ENCODE results near the gene SLC35F3.

DNA sequence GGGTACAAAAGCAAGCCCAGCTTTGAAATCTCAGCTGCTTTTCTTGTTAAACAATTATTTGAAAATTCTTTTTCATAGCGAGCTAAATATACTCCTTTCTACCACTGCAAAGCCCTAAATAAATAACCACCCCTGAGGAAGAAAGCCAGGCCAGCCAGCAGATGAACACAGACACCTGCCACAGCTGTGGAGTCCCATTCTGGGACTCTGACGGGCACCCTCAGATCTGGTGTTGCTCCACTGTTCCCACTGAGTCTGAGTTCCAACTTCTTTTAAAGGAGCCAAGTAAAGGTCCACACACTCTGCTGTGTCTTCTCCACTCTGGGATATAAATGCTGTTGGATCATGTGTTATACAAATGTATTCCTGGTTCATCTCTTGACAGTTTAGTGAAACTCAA lies 391.1 kb downstream of the SLC35F3 start:
- no peak for TF ChIP-seq POLR2A (IDR thresholded peaks at IDR 0.05)
- TF ChIP-seq, protein P1, sequence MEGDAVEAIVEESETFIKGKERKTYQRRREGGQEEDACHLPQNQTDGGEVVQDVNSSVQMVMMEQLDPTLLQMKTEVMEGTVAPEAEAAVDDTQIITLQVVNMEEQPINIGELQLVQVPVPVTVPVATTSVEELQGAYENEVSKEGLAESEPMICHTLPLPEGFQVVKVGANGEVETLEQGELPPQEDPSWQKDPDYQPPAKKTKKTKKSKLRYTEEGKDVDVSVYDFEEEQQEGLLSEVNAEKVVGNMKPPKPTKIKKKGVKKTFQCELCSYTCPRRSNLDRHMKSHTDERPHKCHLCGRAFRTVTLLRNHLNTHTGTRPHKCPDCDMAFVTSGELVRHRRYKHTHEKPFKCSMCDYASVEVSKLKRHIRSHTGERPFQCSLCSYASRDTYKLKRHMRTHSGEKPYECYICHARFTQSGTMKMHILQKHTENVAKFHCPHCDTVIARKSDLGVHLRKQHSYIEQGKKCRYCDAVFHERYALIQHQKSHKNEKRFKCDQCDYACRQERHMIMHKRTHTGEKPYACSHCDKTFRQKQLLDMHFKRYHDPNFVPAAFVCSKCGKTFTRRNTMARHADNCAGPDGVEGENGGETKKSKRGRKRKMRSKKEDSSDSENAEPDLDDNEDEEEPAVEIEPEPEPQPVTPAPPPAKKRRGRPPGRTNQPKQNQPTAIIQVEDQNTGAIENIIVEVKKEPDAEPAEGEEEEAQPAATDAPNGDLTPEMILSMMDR (IDR thresholded peaks at IDR 0.05) = no peak
